AG09309 (cell line): ENCODE measurements around the gene RNPS1.

Experiments
- DNase-seq: peaks from one replicate; pipeline ENCODE4 v3.0.0-alpha.2; 2010; ENCODE audit warnings: low read depth
- H3K4me3 ChIP-seq: 2 replicates; pipeline ENCODE4 v1.5.1; 2011; ENCODE audit warnings: mild to moderate bottlenecking, low read depth, low read length, moderate library complexity; ENCODE audit not compliant: control insufficient read depth
- CTCF ChIP-seq: IDR thresholded peaks from 2 replicates; pipeline ENCODE4 v1.5.1; 2011; ENCODE audit warnings: mild to moderate bottlenecking, low read depth, low read length, inconsistent platforms; ENCODE audit not compliant: insufficient read depth, control insufficient read depth; ENCODE audit errors: missing control alignments

Gene RNPS1

GRCh38 chr16:2282262-2282661, 14.3 kb upstream of the RNPS1 start:
- no peak for TF ChIP-seq CTCF
- H3K4me3 ChIP-seq, result no peak overlapping the region
- DNase-seq, result no peak

- no peak overlapping the region for H3K4me3 ChIP-seq
- DNase-seq, result no peak
Measured at GRCh38 chr16:2280981-2281542, 13.1 kb upstream of the RNPS1 start.

GRCh38 chr16:2280461-2280860, 12.5 kb upstream of the RNPS1 start:
- H3K4me3 ChIP-seq, result no peak overlapping the region
- DNase-seq, result no peak
- no peak for TF ChIP-seq CTCF

More at GRCh38 chr16:2280981-2281542, 13.1 kb upstream of the RNPS1 start:
- no peak for TF ChIP-seq CTCF

GRCh38 chr16:2278956-2279800, 11.3 kb upstream of the RNPS1 start:
- no peak for DNase-seq
- H3K4me3 ChIP-seq, result no peak overlapping the region
- TF ChIP-seq CTCF, result no peak

GRCh38 chr16:2278272-2278608, 10.3 kb upstream of the RNPS1 start:
- TF ChIP-seq CTCF, result peak; percentile 19
- DNase-seq, result no peak
- no peak overlapping the region for H3K4me3 ChIP-seq

GRCh38 chr16:2277466-2278271, 9.7 kb upstream of the RNPS1 start:
- H3K4me3 ChIP-seq, result no peak overlapping the region
- no peak for TF ChIP-seq CTCF
- DNase-seq, result no peak
